OCI-LY7 (cell line): ENCODE results near the gene DNAJB7.

Experiments used
- EZH2phosphoT487 ChIP-seq: fragments of 200-600 bp; sonication (generic); IDR thresholded peaks from 2 replicates; pipeline ENCODE4 v1.6.1; 2018; ENCODE audit warnings: low read depth, borderline replicate concordance, mild to moderate bottlenecking, mixed run types, antibody characterized with exemption, low read length, moderate library complexity, mixed read lengths
- TF ChIP-seq, protein P1 (sequence below): fragments of 200-600 bp; sonication (generic); conservative IDR thresholded peaks from 2 replicates; pipeline ENCODE4 v1.5.1; 2014; ENCODE audit warnings: mild to moderate bottlenecking, antibody characterized with exemption, low read length, moderate library complexity, mixed read lengths

DNA sequence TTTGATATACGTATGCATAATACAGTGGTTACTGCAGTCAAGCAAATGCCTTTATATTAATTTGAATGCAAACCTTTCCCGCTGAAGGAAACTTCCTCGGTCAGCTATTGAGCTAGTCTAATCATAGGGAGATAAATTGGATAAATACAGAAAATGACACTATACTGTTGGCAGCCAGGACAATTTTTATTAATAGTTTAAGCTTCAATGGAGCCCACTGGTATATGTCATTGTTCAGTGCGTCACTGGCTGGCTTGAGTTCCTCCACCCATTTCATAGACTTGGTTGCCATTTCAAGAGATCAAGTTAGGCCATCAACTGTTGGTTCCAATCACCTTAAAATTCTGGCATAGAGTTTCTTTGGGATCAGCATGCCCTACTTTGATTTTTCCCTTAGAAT is 32.5 kb upstream of the DNAJB7 start:
- TF ChIP-seq EZH2phosphoT487: no peak
- TF ChIP-seq, protein P1, sequence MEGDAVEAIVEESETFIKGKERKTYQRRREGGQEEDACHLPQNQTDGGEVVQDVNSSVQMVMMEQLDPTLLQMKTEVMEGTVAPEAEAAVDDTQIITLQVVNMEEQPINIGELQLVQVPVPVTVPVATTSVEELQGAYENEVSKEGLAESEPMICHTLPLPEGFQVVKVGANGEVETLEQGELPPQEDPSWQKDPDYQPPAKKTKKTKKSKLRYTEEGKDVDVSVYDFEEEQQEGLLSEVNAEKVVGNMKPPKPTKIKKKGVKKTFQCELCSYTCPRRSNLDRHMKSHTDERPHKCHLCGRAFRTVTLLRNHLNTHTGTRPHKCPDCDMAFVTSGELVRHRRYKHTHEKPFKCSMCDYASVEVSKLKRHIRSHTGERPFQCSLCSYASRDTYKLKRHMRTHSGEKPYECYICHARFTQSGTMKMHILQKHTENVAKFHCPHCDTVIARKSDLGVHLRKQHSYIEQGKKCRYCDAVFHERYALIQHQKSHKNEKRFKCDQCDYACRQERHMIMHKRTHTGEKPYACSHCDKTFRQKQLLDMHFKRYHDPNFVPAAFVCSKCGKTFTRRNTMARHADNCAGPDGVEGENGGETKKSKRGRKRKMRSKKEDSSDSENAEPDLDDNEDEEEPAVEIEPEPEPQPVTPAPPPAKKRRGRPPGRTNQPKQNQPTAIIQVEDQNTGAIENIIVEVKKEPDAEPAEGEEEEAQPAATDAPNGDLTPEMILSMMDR: no peak
